H1 (cell line): ENCODE data around the gene TIMM10. TPM values are rescaled to one million over a fixed set of nuclear protein-coding genes. Genes with fewer than 3 reads are reported as not detected.

Experiments
- CTCF ChIA-PET: fragments of 300-600 bp; sonication (Branson Sonifier 250); formaldehyde crosslinking; loops from one replicate; lab custom pipeline; 2021; ENCODE audit not compliant: partially characterized antibody; lab: Charles Lee
- POLR2A ChIA-PET: fragments of 300-600 bp; sonication (Branson Sonifier 250); formaldehyde crosslinking; loops from one replicate; lab custom pipeline; 2021; ENCODE audit warnings: inconsistent platforms; ENCODE audit not compliant: partially characterized antibody; lab: Charles Lee
- DNase-seq, 2 experiments: peaks; one replicate each; pipeline versions ENCODE4 v3.0.0 to v3.0.0-alpha.2; 2010 to 2022; ENCODE audit warnings: low spot score in 2 of 2, low read depth in 1 of 2, mixed read lengths in 1 of 2
- FAIRE-seq: peaks from 2 replicates; lab custom pipeline; 2011; peaks lifted over from hg19 to GRCh38; lab: Jason Lieb, UNC
- H2AFZ ChIP-seq: 2 replicates; pipeline ENCODE4 v1.8.1; 2012; ENCODE audit warnings: low read length, inconsistent platforms
- H2AK5ac ChIP-seq: 2 replicates; pipeline ENCODE4 v1.6.1; 2013; ENCODE audit warnings: low read depth, low read length
- H2BK120ac ChIP-seq: replicated peaks from 2 replicates; pipeline ENCODE3; 2013; ENCODE audit warnings: low read depth, low read length, inconsistent platforms
- H2BK12ac ChIP-seq: 2 replicates; pipeline ENCODE4 v1.6.1; 2013; ENCODE audit warnings: low read depth, low read length
- H2BK15ac ChIP-seq: 2 replicates; pipeline ENCODE4 v1.6.1; 2013; ENCODE audit warnings: low read length
- H2BK20ac ChIP-seq: 2 replicates; pipeline ENCODE4 v1.6.1; 2013; ENCODE audit warnings: low read length
- H2BK5ac ChIP-seq: 2 replicates; pipeline ENCODE4 v1.6.1; 2013; ENCODE audit warnings: low read depth, low read length
- H3K14ac ChIP-seq: 2 replicates; pipeline ENCODE4 v1.6.1; 2013; ENCODE audit warnings: inconsistent platforms; ENCODE audit not compliant: insufficient read length
- H3K18ac ChIP-seq: 2 replicates; pipeline ENCODE4 v1.6.1; 2013; ENCODE audit warnings: low read length; ENCODE audit errors: extremely low read depth
- H3K23ac ChIP-seq: 2 replicates; pipeline ENCODE4 v1.6.1; 2013; ENCODE audit warnings: inconsistent platforms; ENCODE audit not compliant: insufficient read length
- H3K23me2 ChIP-seq: 2 replicates; pipeline ENCODE4 v1.6.1; 2013; ENCODE audit warnings: low read depth, low read length
- H3K27ac ChIP-seq: 2 replicates; pipeline ENCODE4 v1.6.1; 2011; ENCODE audit warnings: low read depth, low read length, inconsistent platforms
- H3K27me3 ChIP-seq, 4 experiments: replicated peaks in 1 of 4; 1 replicate in 1 of 4; 2 replicates in 3 of 4; pipeline versions ENCODE4 v1.6.1 to v1.8.1; 2011 to 2013; ENCODE audit warnings: low read length in 3 of 4, mild to moderate bottlenecking in 3 of 4, inconsistent platforms in 2 of 4, mixed read lengths in 2 of 4, moderate library complexity in 1 of 4; ENCODE audit not compliant: control insufficient read depth in 3 of 4, insufficient read depth in 3 of 4; ENCODE audit errors: extremely low read depth in 1 of 4
- H3K36me3 ChIP-seq, 4 experiments: 2 replicates each; pipeline versions ENCODE4 v1.6.1 to v1.8.1; 2011 to 2013; ENCODE audit warnings: mild to moderate bottlenecking in 4 of 4, low read length in 3 of 4, moderate library complexity in 2 of 4, control low read depth in 1 of 4, inconsistent platforms in 1 of 4; ENCODE audit not compliant: insufficient read depth in 4 of 4, control insufficient read depth in 2 of 4
- H3K4ac ChIP-seq: replicated peaks from 2 replicates; pipeline ENCODE3; 2013; ENCODE audit warnings: low read length, low read depth, mixed read lengths, inconsistent platforms; ENCODE audit not compliant: insufficient read length
- H3K4me1 ChIP-seq, 4 experiments: replicated peaks in 1 of 4; 1 replicate in 1 of 4; 2 replicates in 3 of 4; pipeline versions ENCODE4 v1.6.1 to v1.8.1; 2011 to 2013; ENCODE audit warnings: low read length in 3 of 4, inconsistent platforms in 2 of 4, mixed read lengths in 1 of 4; ENCODE audit not compliant: insufficient read depth in 4 of 4, control insufficient read depth in 3 of 4
- H3K4me2 ChIP-seq, 2 experiments: 2 replicates each; pipeline versions ENCODE4 v1.6.1 to v1.8.1; 2011 to 2013; ENCODE audit warnings: low read depth in 2 of 2, low read length in 2 of 2, control low read depth in 1 of 2, inconsistent platforms in 1 of 2, mild to moderate bottlenecking in 1 of 2; ENCODE audit not compliant: insufficient read depth in 1 of 2
- H3K4me3 ChIP-seq, 4 experiments: fragments of 200-600, 300-600 bp in 1 of 4; sonication (generic), shearing (Covaris generic), sonication (Bioruptor Twin) in 1 of 4; 2 replicates each; pipeline versions ENCODE4 v1.5.1 to v1.8.1; 2011 to 2016; ENCODE audit warnings: low read length in 4 of 4, low read depth in 3 of 4, control low read depth in 2 of 4, inconsistent platforms in 2 of 4, mild to moderate bottlenecking in 2 of 4, mixed read lengths in 1 of 4, moderate library complexity in 1 of 4; ENCODE audit not compliant: insufficient read depth in 2 of 4; ENCODE audit errors: extremely low read depth in 1 of 4
- H3K56ac ChIP-seq: replicated peaks from 2 replicates; pipeline ENCODE3; 2013; ENCODE audit warnings: low read depth, mild to moderate bottlenecking, mixed read lengths, low read length, inconsistent platforms; ENCODE audit not compliant: insufficient read length
- H3K79me1 ChIP-seq: 2 replicates; pipeline ENCODE4 v1.6.1; 2013; ENCODE audit warnings: low read depth, low read length, control low read depth
- H3K79me2 ChIP-seq, 2 experiments: 2 replicates each; pipeline versions ENCODE4 v1.6.1 to v1.8.1; 2012 to 2013; ENCODE audit warnings: low read length in 2 of 2, mild to moderate bottlenecking in 2 of 2, inconsistent platforms in 1 of 2; ENCODE audit not compliant: insufficient read depth in 2 of 2, control insufficient read depth in 1 of 2
- H3K9ac ChIP-seq, 4 experiments: replicated peaks in 1 of 4; 1 replicate in 1 of 4; 2 replicates in 3 of 4; pipeline versions ENCODE4 v1.6.1 to v1.8.1; 2011 to 2013; ENCODE audit warnings: low read depth in 3 of 4, low read length in 3 of 4, control low read depth in 2 of 4, mild to moderate bottlenecking in 2 of 4, moderate library complexity in 2 of 4, inconsistent platforms in 1 of 4; ENCODE audit errors: extremely low read depth in 1 of 4
- H3K9me3 ChIP-seq, 2 experiments: 2 replicates each; pipeline versions ENCODE4 v1.6.1 to v1.8.1; 2012 to 2013; ENCODE audit warnings: mild to moderate bottlenecking in 2 of 2, moderate library complexity in 2 of 2, control low read depth in 1 of 2, inconsistent platforms in 1 of 2, low read depth in 1 of 2, low read length in 1 of 2, mixed read lengths in 1 of 2; ENCODE audit not compliant: insufficient read depth in 2 of 2
- H4K20me1 ChIP-seq, 2 experiments: replicated peaks in 1 of 2; 2 replicates each; pipeline versions ENCODE3 to v1.8.1; 2011 to 2013; ENCODE audit warnings: inconsistent platforms in 2 of 2, low read length in 2 of 2, mild to moderate bottlenecking in 1 of 2; ENCODE audit not compliant: insufficient read depth in 2 of 2, control insufficient read depth in 1 of 2
- H4K5ac ChIP-seq: 2 replicates; pipeline ENCODE4 v1.6.1; 2013; ENCODE audit warnings: low read length, low read depth, mixed read lengths, inconsistent platforms; ENCODE audit not compliant: insufficient read length
- H4K8ac ChIP-seq: 2 replicates; pipeline ENCODE4 v1.8.0; 2013; ENCODE audit warnings: mild to moderate bottlenecking, moderate library complexity, low read length, inconsistent platforms; ENCODE audit not compliant: insufficient read depth; ENCODE audit errors: extremely low read depth
- H4K91ac ChIP-seq: replicated peaks from 2 replicates; pipeline ENCODE3; 2013; ENCODE audit warnings: low read length, mixed read lengths, inconsistent platforms; ENCODE audit not compliant: insufficient read length
- EGR1 ChIP-seq: IDR thresholded peaks from 2 replicates; pipeline ENCODE4 v1.6.1; 2011; ENCODE audit warnings: low read depth, low read length, borderline replicate concordance
- KDM4A ChIP-seq: IDR thresholded peaks from one replicate; pipeline ENCODE4 v1.7.1; 2012; ENCODE audit warnings: low read depth, mild to moderate bottlenecking, moderate library complexity, low read length, inconsistent platforms; ENCODE audit not compliant: severe bottlenecking
- POLR2A ChIP-seq, 2 experiments: IDR thresholded peaks; 1 replicate in 1 of 2; 2 replicates in 1 of 2; pipeline ENCODE4 v1.6.1; 2011; ENCODE audit warnings: low read depth in 2 of 2, low read length in 2 of 2, mild to moderate bottlenecking in 2 of 2; ENCODE audit errors: control extremely low read depth in 1 of 2
- POLR2AphosphoS5 ChIP-seq: IDR thresholded peaks from 2 replicates; pipeline ENCODE4 v1.6.1; 2011; ENCODE audit warnings: low read depth, low read length
- WGBS, 2 experiments: shearing (Covaris generic) in 1 of 2; methylation state at CpG; one replicate each; pipeline versions ENCODE4 v1.1.6 to v1.1.7; 2013 to 2015; ENCODE audit warnings: low lambda C conversion rate in 2 of 2, mixed read lengths in 2 of 2, inconsistent platforms in 1 of 2, low coverage in 1 of 2, missing lambda C conversion rate in 1 of 2; ENCODE audit not compliant: insufficient replicate concordance in 2 of 2, insufficient coverage in 1 of 2, insufficient read length in 1 of 2; ENCODE audit errors: extremely low coverage in 1 of 2, missing lambda C conversion rate in 1 of 2; 5-methylcytosine and 5-hydroxymethylcytosine counted together
- polyA plus RNA-seq, 7 experiments: library from polyadenylated mRNA; depleted of rRNA in 3 of 7; stranded (reverse) in 5 of 7; unstranded in 2 of 7; fragments of >200 nt in 5 of 7; fragments of 200-250 nt in 2 of 7; gene quantifications; 1 replicate in 5 of 7; 2 replicates in 1 of 7; 4 replicates in 1 of 7; pipeline versions ENCODE4 v1.2.1 to v1.2.3, GENCODE V29; 2011 to 2013; ENCODE audit warnings: missing spikeins in 2 of 7, mixed read lengths in 2 of 7
- total RNA-seq: library from RNA; stranded (reverse); fragmentation: NEBNext Ultra II Directional; extraction: Animal tissue kit (Norgen Biotek cat#: 25700); gene quantifications from 2 replicates; pipeline ENCODE4 v1.2.1, GENCODE V29; 2021
- TF ChIP-seq, protein P1 (sequence below): IDR thresholded peaks from 2 replicates; pipeline ENCODE4 v1.6.1; 2011; ENCODE audit warnings: low read length, improper control_type of control experiment
- TF ChIP-seq, protein P2 (sequence below): IDR thresholded peaks from 2 replicates; pipeline ENCODE4 v1.6.1; 2011; ENCODE audit warnings: low read depth, mild to moderate bottlenecking, low read length; ENCODE audit not compliant: insufficient read depth
- TF ChIP-seq, protein P3 (sequence below): IDR thresholded peaks from 2 replicates; pipeline ENCODE4 v1.6.1; 2012; ENCODE audit warnings: inconsistent platforms

The TIMM10 gene
- total and polyA plus RNA-seq, 2 of the 8 experiments (the other 6 are each of a cell fraction or from before 2014, with no cell fraction given), result 117 to 227 TPM

DNA sequence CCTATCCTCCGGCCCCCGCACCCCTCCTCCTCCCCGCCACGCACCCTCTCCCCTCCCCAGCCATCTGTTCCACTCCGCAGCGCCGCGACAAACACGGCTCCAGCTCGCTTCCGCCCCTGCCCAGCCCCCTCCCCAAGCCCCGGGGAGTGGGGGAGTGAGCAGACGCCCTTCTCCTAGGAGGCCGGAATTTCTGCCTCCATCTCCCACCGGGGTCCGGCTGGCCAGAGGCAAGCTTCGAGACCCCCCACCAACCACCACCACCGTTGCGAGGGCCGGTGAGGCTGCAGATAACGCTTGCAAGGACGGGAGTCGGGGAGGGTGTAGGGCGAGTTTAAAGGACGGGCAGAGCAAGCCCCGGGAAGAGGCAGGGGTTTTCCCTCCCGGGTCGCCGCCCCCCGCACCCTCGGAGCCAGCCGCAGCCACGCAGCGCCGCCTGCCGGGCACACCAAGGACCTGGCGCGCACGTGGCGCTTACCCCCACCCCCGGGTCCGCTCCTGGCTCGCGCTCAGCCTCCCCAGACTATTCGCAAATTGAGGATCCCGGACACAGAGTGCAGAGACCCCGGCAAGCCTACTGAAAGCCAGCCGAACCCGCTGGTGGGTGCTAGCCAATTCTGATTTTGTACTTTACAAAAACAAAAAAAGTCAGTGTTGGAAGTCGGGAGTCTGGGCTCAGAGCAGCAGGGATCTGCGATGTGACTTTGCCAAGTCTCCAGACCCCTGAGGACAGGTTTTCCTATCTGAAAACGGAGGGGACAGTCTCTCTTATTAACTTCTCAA is 47.6 kb downstream of the TIMM10 start:
- Histone ChIP-seq H2BK20ac (peak overlapping the region; percentile 48; the same call in 1 of the 2 replicates), H4K5ac (no peak overlapping the region), H3K36me3 (peaks cover 0 to 9% (median 1%) of the 10 kb centered on the region in 4 experiments; a peak in 3 of 8 replicates), H2BK120ac (peak overlapping the region; percentile 67), H3K4me1 (peaks cover 2 to 19% (median 6%) of the 10 kb centered on the region in 4 experiments), H2BK15ac (peak overlapping the region; percentile 89; the same call in 1 of the 2 replicates), H2AFZ (no peak overlapping the region), H3K79me1 (no peaks in the 10 kb centered on the region), H3K23ac (no peak overlapping the region), H3K79me2 (no peaks in the 10 kb centered on the region), H3K4me2 (peak overlapping the region; percentile 83 to 86), H4K8ac (peak overlapping the region; percentile 4; the same call in 1 of the 2 replicates), H3K4me3 (peak overlapping the region; percentile 44 to 78 (median 60)), H3K4ac (no peak overlapping the region), H2AK5ac (no peak overlapping the region), H3K9ac (peak overlapping the region in 3 of 4 experiments; percentile 4 to 50 (median 5); a peak in 2 of 7 replicates), H3K27me3 (peaks cover 0 to 13% (median 10%) of the 10 kb centered on the region in 4 experiments; a peak in 5 of 7 replicates), H3K14ac (no peak overlapping the region), H4K91ac (peak overlapping the region; percentile 41), H2BK12ac (0 out of 2 replicates have a peak overlapping the region, but pooled peaks have one; percentile 60), H3K9me3 (no peaks in the 10 kb centered on the region), H3K23me2 (peaks cover 8% of the 10 kb centered on the region; the same call in 1 of the 2 replicates), H3K18ac (peak overlapping the region; percentile 93), H2BK5ac (peak overlapping the region; percentile 66; the same call in 1 of the 2 replicates), H4K20me1 (peaks cover 0 to 1% of the 10 kb centered on the region in 2 experiments), H3K27ac (no peak overlapping the region), H3K56ac (no peak overlapping the region)
- peak in 1 of 2 experiments; percentile 91 for DNase-seq
- CTCF ChIA-PET, result interaction anchor here (0.6 to 33.7 kb wide), 24 partner anchors 10 to 227 kb away, joined by 3 to 1146 read pairs (median 4); partner anchors contain the start of genes RTN4RL2, SLC43A1, SMTNL1 and TIMM10
- 4% methylated on average over 37 of the region's 52 CpGs; no CpG with 5 or more reads in 1 of the 2 experiments for WGBS, 2 experiments
- FAIRE-seq, result no peak
- POLR2A ChIA-PET, result interaction anchor here (0.6 to 11.2 kb wide), 19 partner anchors 10 to 169 kb away, joined by 3 to 141 read pairs (median 7); partner anchors contain the start of genes RTN4RL2, SLC43A1 and TNKS1BP1
- TF ChIP-seq EGR1 (peak; percentile 58; the same call in 1 of the 2 replicates), POLR2AphosphoS5 (peak; percentile 31; the same call in 1 of the 2 replicates), POLR2A (IDR thresholded peaks at IDR 0.05; ENCODE audit: control extremely low read depth in 1 of 2, low read depth in 2 of 2, low read length in 2 of 2) (peak in 1 of 2 experiments; percentile 45; a peak in 1 of 3 replicates), KDM4A (peak; percentile 28)
- TF ChIP-seq, protein P1, sequence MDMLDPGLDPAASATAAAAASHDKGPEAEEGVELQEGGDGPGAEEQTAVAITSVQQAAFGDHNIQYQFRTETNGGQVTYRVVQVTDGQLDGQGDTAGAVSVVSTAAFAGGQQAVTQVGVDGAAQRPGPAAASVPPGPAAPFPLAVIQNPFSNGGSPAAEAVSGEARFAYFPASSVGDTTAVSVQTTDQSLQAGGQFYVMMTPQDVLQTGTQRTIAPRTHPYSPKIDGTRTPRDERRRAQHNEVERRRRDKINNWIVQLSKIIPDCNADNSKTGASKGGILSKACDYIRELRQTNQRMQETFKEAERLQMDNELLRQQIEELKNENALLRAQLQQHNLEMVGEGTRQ, result 0 out of 2 replicates have a peak, but pooled peaks have one; percentile 43
- TF ChIP-seq, protein P2, sequence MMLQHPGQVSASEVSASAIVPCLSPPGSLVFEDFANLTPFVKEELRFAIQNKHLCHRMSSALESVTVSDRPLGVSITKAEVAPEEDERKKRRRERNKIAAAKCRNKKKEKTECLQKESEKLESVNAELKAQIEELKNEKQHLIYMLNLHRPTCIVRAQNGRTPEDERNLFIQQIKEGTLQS, result 0 out of 2 replicates have a peak, but pooled peaks have one; percentile 35
- TF ChIP-seq, protein P3, sequence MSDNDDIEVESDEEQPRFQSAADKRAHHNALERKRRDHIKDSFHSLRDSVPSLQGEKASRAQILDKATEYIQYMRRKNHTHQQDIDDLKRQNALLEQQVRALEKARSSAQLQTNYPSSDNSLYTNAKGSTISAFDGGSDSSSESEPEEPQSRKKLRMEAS, result peak; percentile 99
